Glomerular visceral epithelial cell (primary cell): ENCODE data around the gene CLC.
"Not testable (repeated sequence)": the region's sequence is repeated elsewhere in the genome, so short reads cannot be mapped to it uniquely, and the experiment has no call there.

Experiments used
- DNase-seq: peaks from one replicate; pipeline ENCODE4 v3.0.0-alpha.2; 2016; ENCODE audit errors: extremely low spot score

CLC gene

GRCh38 chr19:39729594-39729993 lies 8.2 kb downstream of the CLC start:
- DNase-seq, result no peak

- DNase-seq, result no peak
Observed at GRCh38 chr19:39728040-39728439, 9.8 kb downstream of the CLC start.

DNA sequence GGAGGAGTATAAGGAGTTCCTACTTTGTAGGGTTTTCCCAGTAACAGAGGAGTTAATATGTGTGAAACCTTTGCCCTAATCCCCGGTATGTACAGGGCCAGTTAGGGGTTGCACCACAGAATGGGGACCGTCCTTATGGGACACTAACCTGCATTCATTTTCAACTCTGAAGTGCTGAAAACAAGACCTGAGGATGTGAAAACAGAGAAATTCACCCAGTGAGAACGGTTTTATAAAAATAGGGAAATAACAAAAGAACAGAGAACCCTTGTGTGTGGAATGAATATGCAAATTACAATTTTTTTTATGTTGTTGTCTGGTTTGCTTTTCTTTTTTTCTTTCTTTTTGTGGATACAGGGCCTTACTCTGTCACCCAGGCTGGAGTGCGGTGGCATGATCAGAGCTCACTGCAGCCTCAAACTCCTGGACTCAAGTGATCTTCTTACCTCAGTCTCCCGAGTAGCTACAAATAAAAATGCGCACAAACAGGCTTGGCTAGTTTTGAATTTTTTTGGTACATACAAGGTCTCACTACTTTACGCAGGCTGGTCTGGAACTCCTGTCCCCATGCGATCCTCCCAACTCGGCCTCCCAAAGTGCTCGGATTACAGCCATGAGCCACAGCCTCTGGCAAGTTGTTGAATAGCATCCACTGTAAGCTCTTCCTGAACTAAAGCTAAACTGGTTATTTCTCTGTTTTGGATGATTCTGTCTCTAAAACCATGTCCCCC lies 10.6 kb downstream of the CLC start:
- no peak for DNase-seq

DNA sequence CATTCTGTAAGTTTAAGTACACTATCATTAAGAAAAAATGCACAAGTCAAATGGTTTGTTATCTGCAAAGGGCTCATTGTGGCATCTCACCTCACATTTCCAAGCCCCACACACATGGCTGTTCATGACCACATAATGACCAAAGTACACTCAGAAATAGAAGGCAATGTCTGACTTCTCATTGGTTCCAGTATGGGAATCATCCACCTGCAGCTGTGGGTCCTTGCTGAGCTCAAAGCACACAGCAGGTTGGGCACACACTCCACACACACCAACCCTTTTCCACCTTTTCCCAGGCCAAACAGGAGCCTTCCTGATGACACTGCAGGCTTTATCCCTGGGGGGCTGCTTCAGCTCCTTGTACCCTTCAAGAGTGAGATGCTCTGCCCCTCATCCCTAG lies 11.8 kb downstream of the CLC start:
- no peak for DNase-seq

DNA sequence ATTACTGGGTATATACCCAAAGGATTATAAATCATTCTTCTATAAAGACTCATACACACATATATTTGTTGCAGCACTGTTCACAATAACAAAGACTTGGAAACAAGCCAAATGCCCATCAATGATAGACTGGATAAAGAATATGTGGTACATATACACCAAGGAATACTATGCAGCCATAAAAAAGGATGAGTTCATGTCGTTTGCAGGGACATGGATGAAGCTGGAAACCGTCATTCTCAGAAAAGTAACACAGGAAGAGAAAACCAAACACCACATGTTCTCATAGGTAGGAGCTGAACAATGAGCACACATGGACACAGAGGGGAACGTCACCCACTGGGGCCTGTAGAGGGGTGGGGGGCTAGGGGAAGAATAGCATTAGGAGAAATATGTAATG lies 17.7 kb downstream of the CLC start:
- DNase-seq, result not testable (repeated sequence)

GRCh38 chr19:39710333-39710890 lies 27.4 kb downstream of the CLC start:
- DNase-seq, result no peak

DNA sequence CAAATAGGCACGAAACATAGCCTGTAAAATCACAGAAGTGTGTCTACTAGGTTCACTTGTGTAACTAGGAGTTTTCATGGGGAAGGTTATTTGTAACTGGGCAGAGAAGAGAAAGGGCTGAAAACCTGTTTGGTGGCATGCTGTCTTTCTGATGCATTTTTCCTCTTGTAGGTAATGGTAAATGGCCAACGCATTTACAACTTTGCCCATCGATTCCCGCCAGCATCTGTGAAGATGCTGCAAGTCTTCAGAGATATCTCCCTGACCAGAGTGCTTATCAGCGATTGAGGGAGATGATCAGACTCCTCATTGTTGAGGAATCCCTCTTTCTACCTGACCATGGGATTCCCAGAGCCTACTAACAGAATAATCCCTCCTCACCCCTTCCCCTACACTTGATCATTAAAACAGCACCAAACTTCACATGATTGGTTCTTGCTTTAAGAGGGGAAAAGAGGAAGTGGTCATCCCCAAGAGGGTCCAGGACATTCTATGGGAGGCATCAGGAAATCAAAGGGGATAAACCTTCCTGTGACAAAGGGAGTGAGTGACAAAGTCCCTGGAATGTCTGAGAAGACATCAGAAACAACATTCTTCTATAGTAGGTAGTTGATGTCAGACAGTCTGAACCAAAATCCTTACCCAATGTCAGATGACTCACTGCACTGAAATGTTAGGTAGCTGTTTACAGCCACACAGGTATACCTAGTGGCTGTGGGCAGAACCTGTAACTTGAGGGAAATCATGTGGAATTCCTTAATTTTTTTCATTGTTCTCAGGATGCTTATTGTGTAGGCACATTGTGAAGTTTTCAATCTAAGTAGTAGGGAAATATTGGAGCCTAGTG lies 28.6 kb downstream of the CLC start:
- no peak for DNase-seq

- DNase-seq, result no peak
Observed at GRCh38 chr19:39708594-39708993, 29.2 kb downstream of the CLC start.

GRCh38 chr19:39705578-39706188 lies 32.1 kb downstream of the CLC start:
- DNase-seq, result no peak

DNA sequence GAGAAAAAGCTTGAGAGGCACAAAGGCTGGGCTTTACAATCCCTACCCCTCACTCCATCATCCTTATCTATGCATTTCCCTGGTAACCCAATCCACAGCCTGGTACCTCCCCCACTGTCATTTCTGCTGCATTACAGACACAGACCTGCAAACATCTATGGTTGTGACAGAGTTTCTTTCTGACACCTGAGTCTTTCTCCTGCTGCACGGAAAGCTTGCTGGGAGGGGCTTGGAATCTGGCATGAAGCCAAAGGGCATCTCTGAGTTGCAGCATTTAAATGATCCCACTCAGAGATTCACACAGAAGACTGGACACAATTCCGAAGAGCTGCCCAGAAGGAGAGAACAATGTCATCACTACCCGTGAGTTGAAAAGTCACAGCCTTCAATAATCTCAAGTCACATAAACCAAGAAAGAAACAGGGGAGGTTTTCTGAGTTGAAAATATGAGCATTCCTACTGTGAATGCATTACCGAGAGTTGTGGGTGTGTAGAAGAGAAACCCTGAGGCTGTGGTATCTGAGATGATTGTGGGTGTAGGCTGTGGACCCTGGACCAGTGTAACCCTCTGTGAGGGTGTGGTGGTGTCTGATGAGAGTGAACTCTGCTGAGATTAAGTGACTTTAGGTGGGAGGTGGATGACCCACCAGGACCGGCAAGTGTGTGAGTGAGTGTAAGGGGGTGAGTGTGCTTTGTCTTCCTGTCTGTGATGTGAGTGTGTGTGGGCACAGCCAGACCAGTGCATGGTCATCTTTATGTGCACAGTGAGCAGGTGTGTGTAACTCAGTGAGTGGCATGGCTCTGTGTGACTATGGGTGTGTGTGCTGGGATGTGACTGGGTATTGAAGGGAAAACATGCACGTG lies 33.4 kb downstream of the CLC start, which contains the start of gene LGALS14:
LGALS14 (plus strand) TSS at position 301 of the 864 bp plus-strand sequence; CDS start at position 349, 48 bp downstream.
- no peak for DNase-seq

GRCh38 chr19:39701291-39701690 lies 36.5 kb downstream of the CLC start:
- no peak for DNase-seq

DNA sequence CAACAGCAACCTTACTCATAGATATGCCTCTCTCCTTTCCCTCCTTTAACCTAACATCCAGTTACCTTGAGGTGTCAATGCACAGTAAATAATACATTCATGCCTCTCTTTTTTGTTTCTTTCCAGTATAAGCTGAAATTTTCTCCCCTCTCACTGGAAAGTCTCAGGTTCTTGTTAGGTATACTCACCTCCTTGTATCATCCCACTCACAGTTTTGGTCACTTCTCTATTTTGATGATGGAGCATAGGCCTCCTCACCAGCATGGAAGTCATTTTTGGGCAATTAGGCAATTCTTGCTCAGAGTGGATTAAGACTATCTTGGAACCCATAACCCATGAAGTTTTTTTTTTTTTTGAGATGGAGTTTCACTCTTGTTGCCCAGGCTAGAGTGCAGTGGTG lies 39.3 kb downstream of the CLC start:
- DNase-seq, result no peak

GRCh38 chr19:39696387-39696786 lies 41.4 kb downstream of the CLC start:
- no peak for DNase-seq

DNA sequence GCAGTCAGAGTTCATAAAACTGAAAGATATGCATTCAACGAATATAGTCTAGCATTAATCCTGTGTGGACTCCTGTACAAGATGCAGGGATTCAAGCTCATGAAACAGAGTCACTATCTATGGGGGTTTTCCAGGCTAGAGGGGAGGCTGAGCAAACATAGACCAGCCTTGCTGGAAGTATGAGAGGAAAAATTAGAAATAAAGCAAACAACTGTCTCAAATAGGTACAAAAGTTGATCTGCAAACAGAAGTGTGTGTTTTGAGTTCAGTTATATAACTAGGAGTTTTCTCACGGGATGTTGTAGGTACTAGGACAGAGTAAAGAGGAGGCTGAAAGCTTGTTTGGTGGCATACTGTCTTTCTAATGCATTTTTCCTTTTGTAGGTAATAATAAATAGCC lies 42.1 kb downstream of the CLC start:
- DNase-seq, result no peak

DNA sequence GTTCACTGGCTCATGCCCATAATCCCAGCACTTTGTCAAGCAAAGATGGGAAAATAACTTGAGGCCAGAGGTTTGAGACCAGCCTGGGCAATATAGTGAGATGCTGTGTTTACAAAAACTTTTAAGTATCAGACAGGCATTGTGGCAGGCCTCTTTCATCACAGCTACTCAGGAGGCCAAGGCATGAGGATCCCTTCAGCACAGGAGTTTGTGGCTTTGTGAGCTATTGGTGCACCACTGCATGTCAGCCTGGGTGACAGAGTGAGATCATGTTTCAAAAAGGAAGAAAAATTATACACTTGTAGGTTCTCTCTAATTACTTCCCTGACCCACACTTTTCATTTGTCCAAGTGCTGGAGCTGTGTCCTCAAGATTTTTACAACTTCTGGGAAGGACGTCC lies 45.0 kb downstream of the CLC start:
- DNase-seq, result no peak

GRCh38 chr19:39692166-39692565 lies 45.7 kb downstream of the CLC start:
- DNase-seq, result no peak

DNA sequence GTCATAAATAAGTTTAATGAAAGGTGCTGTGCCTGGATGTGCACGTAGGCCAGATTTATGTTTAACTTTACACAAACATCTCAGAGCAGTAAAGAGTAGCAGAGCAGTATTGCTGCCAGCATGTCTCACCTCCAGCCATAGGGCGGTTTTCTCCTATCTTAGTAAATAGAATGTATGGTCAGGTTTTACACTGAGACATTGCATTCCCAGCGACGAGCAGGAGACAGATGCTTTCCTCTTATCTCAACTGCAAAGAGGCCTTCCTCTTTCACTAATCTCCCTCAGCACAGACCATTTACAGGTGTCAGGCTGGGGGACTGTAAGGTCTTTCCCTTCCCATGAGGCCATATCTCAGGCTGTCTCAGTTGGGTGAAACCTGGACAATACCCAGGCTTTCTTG lies 49.2 kb downstream of the CLC start:
- not testable (repeated sequence) for DNase-seq

- DNase-seq, result no peak
Observed at GRCh38 chr19:39686739-39687138, 51.1 kb downstream of the CLC start.

DNA sequence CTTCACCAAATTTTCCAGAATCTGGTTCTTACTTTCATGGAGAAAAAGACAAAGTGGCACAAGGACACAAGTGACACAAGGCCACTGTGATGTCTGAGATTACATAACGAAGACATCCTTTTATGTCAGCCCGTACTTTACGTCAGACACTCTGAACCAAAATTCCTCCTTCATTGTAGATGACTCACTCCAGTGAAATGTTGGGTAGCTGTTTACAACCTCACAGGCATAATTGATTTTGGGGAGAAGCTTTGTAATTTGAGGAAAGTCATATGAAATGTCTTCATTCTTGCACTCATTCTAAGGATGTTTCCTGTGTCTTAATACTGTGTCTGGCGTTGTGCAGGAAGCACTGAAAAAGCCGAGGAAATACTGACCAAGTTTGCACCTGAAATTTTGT lies 53.6 kb downstream of the CLC start:
- DNase-seq, result no peak

GRCh38 chr19:39681416-39681815 lies 56.4 kb downstream of the CLC start:
- DNase-seq, result no peak
